ENCODE data around the gene MICAL2.

DNA sequence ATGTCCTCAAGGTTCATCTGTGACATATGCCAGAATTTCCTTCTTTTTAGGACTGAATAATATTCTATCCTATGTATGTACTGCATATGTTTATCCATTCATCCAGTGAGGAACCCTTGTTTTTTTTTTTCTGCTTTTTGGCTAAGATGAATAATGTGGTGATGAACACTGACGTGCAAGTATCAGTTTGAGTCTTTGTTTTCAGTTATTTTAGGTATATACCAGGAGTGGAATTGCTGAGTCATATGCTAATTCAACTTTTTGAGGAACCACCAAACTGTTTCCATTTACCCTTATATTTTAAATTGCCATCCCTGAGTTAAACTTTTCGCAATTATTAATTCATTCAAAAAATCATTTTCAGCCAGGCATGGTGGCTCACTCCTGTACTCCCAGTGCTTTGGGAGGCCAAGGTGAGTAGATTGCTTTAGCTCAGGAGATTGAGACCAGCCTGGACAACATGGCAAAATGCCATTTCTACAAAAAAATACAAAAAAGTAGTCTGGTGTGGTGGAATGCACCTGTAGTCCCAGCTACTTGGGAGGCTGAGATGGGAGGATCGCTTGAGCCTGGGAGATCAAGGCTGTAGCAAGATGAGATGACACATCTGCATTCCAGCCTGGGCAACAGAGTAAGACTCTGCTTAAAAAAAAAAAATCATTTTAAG is 64.2 kb downstream of the MICAL2 start:
- no peak for TF ChIP-seq TEAD4 (IDR thresholded peaks at IDR 0.05)
- TF ChIP-seq RAD21 (IDR thresholded peaks at IDR 0.05; ENCODE audit: low read depth), result no peak
- TF ChIP-seq USF1 (IDR thresholded peaks at IDR 0.05), result no peak
- no peak for TF ChIP-seq ZBTB7A (IDR thresholded peaks at IDR 0.05; ENCODE audit: low read depth)
- TF ChIP-seq EP300 (IDR thresholded peaks at IDR 0.05; ENCODE audit: borderline replicate concordance), result no peak
- no peak for TF ChIP-seq EGR1 (IDR thresholded peaks at IDR 0.05)
- TF ChIP-seq, protein P1, sequence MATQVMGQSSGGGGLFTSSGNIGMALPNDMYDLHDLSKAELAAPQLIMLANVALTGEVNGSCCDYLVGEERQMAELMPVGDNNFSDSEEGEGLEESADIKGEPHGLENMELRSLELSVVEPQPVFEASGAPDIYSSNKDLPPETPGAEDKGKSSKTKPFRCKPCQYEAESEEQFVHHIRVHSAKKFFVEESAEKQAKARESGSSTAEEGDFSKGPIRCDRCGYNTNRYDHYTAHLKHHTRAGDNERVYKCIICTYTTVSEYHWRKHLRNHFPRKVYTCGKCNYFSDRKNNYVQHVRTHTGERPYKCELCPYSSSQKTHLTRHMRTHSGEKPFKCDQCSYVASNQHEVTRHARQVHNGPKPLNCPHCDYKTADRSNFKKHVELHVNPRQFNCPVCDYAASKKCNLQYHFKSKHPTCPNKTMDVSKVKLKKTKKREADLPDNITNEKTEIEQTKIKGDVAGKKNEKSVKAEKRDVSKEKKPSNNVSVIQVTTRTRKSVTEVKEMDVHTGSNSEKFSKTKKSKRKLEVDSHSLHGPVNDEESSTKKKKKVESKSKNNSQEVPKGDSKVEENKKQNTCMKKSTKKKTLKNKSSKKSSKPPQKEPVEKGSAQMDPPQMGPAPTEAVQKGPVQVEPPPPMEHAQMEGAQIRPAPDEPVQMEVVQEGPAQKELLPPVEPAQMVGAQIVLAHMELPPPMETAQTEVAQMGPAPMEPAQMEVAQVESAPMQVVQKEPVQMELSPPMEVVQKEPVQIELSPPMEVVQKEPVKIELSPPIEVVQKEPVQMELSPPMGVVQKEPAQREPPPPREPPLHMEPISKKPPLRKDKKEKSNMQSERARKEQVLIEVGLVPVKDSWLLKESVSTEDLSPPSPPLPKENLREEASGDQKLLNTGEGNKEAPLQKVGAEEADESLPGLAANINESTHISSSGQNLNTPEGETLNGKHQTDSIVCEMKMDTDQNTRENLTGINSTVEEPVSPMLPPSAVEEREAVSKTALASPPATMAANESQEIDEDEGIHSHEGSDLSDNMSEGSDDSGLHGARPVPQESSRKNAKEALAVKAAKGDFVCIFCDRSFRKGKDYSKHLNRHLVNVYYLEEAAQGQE (IDR thresholded peaks at IDR 0.05; ENCODE audit: low read depth), result no peak

Measured in Ishikawa (cell line).